NB4 (cell line): ENCODE data around the gene IL31.
"Not testable (repeated sequence)": the region's sequence is repeated elsewhere in the genome, so short reads cannot be mapped to it uniquely, and the experiment has no call there.

Source experiments
- DNase-seq: peaks from one replicate; pipeline ENCODE4 v3.0.0; 2010; ENCODE audit warnings: low read depth
- H3K4me3 ChIP-seq: one replicate; pipeline ENCODE4 v1.5.1; 2011; ENCODE audit warnings: mild to moderate bottlenecking, low read depth, low read length, moderate library complexity
- MYC ChIP-seq: IDR thresholded peaks from 2 replicates; pipeline ENCODE4 v1.6.1; 2011; ENCODE audit warnings: low read depth, low read length
- POLR2A ChIP-seq: IDR thresholded peaks from 2 replicates; pipeline ENCODE4 v1.6.1; 2011; ENCODE audit warnings: mild to moderate bottlenecking; ENCODE audit not compliant: insufficient read length; ENCODE audit errors: extremely low read depth
- TF ChIP-seq, protein P1 (sequence below): IDR thresholded peaks from 2 replicates; pipeline ENCODE4 v1.6.1; 2011; ENCODE audit warnings: low read depth, low read length
- TF ChIP-seq, protein P2 (sequence below): IDR thresholded peaks from one replicate; pipeline ENCODE4 v1.5.1; 2012; ENCODE audit warnings: low read depth, low read length

IL31 gene

DNA sequence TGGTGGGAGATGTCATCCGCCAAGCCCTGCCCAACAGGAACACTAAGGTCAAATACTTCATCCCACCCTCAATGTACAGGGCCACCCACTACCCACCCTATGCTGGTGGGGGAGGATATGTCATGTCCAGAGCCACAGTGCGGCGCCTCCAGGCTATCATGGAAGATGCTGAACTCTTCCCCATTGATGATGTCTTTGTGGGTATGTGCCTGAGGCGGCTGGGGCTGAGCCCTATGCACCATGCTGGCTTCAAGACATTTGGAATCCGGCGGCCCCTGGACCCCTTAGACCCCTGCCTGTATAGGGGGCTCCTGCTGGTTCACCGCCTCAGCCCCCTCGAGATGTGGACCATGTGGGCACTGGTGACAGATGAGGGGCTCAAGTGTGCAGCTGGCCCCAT lies 33.0 kb upstream of the IL31 start:
- TF ChIP-seq MYC (no peak), POLR2A (no peak)
- TF ChIP-seq, protein P1, sequence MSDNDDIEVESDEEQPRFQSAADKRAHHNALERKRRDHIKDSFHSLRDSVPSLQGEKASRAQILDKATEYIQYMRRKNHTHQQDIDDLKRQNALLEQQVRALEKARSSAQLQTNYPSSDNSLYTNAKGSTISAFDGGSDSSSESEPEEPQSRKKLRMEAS, result no peak
- TF ChIP-seq, protein P2, sequence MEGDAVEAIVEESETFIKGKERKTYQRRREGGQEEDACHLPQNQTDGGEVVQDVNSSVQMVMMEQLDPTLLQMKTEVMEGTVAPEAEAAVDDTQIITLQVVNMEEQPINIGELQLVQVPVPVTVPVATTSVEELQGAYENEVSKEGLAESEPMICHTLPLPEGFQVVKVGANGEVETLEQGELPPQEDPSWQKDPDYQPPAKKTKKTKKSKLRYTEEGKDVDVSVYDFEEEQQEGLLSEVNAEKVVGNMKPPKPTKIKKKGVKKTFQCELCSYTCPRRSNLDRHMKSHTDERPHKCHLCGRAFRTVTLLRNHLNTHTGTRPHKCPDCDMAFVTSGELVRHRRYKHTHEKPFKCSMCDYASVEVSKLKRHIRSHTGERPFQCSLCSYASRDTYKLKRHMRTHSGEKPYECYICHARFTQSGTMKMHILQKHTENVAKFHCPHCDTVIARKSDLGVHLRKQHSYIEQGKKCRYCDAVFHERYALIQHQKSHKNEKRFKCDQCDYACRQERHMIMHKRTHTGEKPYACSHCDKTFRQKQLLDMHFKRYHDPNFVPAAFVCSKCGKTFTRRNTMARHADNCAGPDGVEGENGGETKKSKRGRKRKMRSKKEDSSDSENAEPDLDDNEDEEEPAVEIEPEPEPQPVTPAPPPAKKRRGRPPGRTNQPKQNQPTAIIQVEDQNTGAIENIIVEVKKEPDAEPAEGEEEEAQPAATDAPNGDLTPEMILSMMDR, result no peak
- H3K4me3 ChIP-seq, result no peak overlapping the region

DNA sequence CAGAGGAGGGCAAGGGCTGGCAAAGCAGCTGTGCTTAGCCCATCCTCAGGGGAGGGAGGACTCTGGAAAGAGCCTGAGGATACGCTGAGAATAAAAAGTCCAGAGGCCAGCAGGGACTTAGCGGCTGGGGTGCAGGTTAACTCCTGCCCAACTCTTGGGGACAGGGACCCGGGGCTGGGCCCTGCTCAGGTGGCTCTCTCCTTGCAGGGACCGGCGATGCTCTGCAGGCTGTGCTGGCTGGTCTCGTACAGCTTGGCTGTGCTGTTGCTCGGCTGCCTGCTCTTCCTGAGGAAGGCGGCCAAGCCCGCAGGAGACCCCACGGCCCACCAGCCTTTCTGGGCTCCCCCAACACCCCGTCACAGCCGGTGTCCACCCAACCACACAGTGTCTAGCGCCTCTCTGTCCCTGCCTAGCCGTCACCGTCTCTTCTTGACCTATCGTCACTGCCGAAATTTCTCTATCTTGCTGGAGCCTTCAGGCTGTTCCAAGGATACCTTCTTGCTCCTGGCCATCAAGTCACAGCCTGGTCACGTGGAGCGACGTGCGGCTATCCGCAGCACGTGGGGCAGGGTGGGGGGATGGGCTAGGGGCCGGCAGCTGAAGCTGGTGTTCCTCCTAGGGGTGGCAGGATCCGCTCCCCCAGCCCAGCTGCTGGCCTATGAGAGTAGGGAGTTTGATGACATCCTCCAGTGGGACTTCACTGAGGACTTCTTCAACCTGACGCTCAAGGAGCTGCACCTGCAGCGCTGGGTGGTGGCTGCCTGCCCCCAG lies 32.3 kb upstream of the IL31 start:
- DNase-seq, result no peak
- no peak overlapping the region for H3K4me3 ChIP-seq
- TF ChIP-seq POLR2A (no peak), MYC (no peak)
- TF ChIP-seq, protein P1, result no peak
- TF ChIP-seq, protein P2, result no peak

More for the DNA sequence above, 33.0 kb upstream of the IL31 start:
- DNase-seq, result no peak

DNA sequence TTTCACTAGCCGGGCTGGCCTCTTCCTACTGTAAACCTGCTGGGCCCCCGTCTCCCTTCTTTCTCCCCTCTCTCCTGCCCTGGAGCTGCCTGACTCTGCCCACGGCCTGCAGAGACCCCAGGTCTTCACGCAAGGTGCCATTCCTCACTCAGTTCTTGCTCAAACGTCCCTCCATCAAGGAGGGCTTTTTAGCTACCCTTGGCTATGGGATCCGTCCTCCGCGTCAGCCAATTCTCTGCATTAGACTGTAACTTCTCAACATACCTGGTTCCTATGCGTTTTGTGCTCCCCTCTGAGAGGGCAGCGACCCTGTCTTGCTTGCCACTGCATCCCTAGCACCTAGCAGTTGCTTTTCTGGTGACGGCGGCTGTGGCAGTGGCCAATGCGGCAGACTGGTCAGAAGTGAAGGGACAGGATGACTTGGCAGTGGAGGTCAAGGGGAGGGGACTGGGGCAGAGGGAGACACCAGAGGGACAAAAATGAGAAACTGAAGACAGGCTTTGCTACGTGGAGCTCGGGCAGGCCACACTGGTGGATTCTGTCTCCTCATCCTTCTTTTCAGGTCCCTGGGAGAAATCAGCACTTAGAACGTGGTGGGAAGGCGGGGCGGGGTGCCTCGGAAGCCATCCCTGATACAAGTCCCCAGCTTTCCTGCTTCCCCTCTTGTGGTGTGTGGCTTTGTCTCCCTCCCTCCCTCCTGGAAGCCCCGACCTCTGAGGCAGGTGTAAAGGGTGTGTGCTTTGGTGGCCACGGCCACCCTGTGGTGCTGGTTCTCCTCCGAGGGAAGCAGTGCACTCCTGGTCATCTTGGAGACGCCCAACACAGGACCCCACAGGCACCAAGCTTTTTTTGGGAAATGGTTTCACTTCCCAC lies 31.3 kb upstream of the IL31 start:
- no peak for DNase-seq
- TF ChIP-seq, protein P1, result no peak
- TF ChIP-seq, protein P2, result no peak
- TF ChIP-seq POLR2A (no peak), MYC (no peak)
- H3K4me3 ChIP-seq, result no peak overlapping the region

DNA sequence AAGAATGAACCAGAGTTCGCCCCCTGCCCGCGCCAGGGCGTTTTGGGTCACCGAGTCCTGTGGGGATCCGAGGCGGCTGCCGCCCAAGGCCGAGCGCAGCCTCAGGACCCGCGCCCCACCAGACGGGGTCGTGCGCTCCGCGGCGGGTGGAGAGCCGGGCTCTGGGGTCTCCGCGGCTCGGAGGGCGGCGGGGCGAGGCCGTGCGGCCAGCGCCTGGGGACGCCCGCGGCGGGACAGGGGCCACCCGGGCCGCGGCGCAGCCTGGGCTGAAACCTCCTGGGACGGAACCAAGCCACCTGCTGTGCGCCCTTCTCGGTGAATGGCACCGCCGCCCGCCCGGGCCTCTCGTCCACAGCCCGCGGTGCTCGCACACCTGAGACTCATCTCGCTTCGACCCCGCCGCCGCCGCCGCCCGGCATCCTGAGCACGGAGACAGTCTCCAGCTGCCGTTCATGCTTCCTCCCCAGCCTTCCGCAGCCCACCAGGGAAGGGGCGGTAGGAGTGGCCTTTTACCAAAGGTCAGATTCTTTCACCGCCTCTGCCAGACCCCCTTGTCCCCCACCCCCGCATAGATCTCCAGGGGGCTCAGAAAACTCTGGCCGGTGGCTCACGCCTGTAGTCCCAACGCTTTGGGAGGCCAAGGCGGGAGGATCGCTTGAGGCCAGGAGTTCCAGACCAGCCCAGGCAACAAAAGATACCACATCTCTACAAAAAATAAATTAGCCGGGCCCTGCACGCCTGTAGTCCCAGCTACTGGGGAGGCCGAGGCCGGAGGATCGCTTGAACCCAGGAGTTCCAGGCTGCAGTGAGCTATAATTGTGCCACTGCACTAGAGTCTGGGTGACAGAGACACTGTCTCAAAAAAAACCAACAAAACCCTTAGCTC lies 30.4 kb upstream of the IL31 start:
- TF ChIP-seq, protein P1, result no peak
- TF ChIP-seq MYC, result no peak
- TF ChIP-seq, protein P2, result no peak
- no peak for DNase-seq
- no peak overlapping the region for H3K4me3 ChIP-seq

DNA sequence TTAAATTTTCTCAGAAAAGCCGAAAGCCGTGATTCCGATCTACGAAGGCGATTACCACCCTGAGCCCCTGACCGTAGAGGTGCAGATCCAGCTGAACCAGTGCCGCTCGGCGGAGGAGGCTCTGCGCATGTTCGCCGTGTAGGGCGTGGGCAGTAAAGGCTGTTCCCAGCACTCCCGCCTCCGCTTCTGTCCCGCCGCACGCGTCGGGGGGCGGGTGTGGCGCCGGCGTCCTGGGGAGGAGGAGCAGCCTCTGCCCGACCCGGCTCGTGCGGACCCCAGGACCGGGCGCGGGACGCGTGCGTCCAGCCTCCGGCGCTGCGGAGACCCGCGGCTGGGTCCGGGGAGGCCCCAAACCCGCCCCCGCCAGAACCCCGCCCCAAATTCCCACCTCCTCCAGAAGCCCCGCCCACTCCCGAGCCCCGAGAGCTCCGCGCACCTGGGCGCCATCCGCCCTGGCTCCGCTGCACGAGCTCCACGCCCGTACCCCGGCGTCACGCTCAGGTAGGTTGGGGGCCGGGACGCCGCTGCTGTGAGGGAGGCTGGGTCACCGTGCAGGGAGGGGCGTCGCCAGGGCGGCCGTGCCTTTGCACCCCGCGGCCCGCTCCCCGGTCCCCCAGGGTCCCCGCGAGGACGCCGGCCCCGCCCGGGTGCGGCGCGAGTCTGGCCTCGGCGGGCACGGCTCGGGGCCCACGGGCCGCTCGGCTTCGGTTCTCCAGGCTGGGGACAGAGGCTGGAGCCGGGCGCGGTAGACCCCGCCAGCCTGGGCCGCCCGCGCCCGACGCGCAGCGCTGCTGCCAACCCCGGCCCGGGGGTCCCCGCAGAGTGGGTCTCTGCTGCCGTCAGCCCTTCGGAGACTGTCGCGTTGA lies 29.5 kb upstream of the IL31 start, which contains the start of gene B3GNT4:
TSS of gene B3GNT4 (plus strand) at position 409 of the 866 bp plus-strand sequence. CDS start 910 bp downstream, outside the sequence.
- TF ChIP-seq, protein P2, result no peak
- TF ChIP-seq MYC, result no peak
- TF ChIP-seq, protein P1, result no peak
- TF ChIP-seq POLR2A, result no peak
- no peak within 1 kb of the TSS for H3K4me3 ChIP-seq
- DNase-seq, result no peak

DNA sequence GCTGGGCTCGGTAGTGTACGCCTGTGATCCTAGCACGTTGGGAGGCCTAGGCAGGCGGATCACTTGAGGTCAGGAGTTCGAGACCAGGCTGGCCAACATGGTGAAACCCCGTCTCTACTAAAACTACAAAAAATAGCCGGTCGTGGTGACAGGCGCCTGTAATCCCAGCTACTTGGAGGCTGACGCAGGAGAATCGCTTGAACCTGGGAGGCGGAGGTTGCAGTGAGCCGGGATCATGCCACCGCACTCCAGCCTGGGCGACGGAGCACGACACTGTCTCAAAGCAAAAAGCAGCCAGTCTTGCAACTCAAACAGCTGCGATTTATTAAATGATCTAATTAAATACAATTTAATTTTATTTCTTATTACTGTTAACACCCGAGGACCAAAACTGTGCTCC lies 28.8 kb upstream of the IL31 start:
- not testable (repeated sequence) for DNase-seq, H3K4me3 ChIP-seq
